Right lobe of liver (tissue), 4 donors: ENCODE measurements around the gene CLOCK.

Experiments used
- POLR2A ChIP-seq: fragments of 450-650 bp; IDR thresholded peaks from one replicate; pipeline ENCODE4 v1.6.1; 2017; ENCODE audit warnings: antibody characterized with exemption, mild to moderate bottlenecking
- TF ChIP-seq, protein P1 (sequence below), 4 donors: fragments of 200-600 bp in 3 of 4; fragments of 450-650 bp in 1 of 4; IDR thresholded peaks; one replicate each; pipeline versions ENCODE4 v1.5.1 to v1.8.0; 2016 to 2022; ENCODE audit warnings: antibody characterized with exemption in 4 of 4, mild to moderate bottlenecking in 2 of 4
- donor health status: DM: no; HTN: no; CAD: no.
- donor health status: DM: no; HTN: no; CAD: no.
- donor health status: DM: no; HTN: yes; CAD: no.

- TF ChIP-seq, protein P1, sequence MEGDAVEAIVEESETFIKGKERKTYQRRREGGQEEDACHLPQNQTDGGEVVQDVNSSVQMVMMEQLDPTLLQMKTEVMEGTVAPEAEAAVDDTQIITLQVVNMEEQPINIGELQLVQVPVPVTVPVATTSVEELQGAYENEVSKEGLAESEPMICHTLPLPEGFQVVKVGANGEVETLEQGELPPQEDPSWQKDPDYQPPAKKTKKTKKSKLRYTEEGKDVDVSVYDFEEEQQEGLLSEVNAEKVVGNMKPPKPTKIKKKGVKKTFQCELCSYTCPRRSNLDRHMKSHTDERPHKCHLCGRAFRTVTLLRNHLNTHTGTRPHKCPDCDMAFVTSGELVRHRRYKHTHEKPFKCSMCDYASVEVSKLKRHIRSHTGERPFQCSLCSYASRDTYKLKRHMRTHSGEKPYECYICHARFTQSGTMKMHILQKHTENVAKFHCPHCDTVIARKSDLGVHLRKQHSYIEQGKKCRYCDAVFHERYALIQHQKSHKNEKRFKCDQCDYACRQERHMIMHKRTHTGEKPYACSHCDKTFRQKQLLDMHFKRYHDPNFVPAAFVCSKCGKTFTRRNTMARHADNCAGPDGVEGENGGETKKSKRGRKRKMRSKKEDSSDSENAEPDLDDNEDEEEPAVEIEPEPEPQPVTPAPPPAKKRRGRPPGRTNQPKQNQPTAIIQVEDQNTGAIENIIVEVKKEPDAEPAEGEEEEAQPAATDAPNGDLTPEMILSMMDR (IDR thresholded peaks at IDR 0.05): no peak
- TF ChIP-seq POLR2A: no peak
Measured at GRCh38 chr4:55578341-55579010, 31.8 kb upstream of the CLOCK start.
